Measurements from ENCODE around the gene VARS1. TPM values are rescaled to one million over a fixed set of nuclear protein-coding genes. Genes with fewer than 3 reads are reported as not detected.

The VARS1 gene
- polyA plus RNA-seq, 3 donors, result 60.0 to 71.2 (median 65.2) TPM

- DNase-seq, result no peak
These were observed 19.0 kb downstream of the VARS1 start for GRCh38 chr6:31776485-31776988.

GRCh38 chr6:31775633-31776484 is 19.7 kb downstream of the VARS1 start:
- no peak for DNase-seq

GRCh38 chr6:31775184-31775583 is 20.4 kb downstream of the VARS1 start:
- DNase-seq, result no peak

- DNase-seq, result no peak
These were observed 23.6 kb downstream of the VARS1 start for GRCh38 chr6:31771992-31772358.

- DNase-seq, result no peak
These were observed 24.7 kb downstream of the VARS1 start for GRCh38 chr6:31770860-31771259.

- no peak for DNase-seq
These were observed 25.7 kb downstream of the VARS1 start for GRCh38 chr6:31769684-31770371.

- no peak for DNase-seq
These were observed 26.9 kb downstream of the VARS1 start for GRCh38 chr6:31768363-31769257.

- no peak for DNase-seq
These were observed 28.4 kb downstream of the VARS1 start for GRCh38 chr6:31767096-31767645.

- peak; percentile 31 for DNase-seq
These were observed 29.4 kb downstream of the VARS1 start for GRCh38 chr6:31765910-31766794.

GRCh38 chr6:31765559-31765909 is 30.0 kb downstream of the VARS1 start:
- no peak for DNase-seq

GRCh38 chr6:31764198-31764597 is 31.4 kb downstream of the VARS1 start:
- no peak for DNase-seq

GRCh38 chr6:31763619-31763940 is 32.0 kb downstream of the VARS1 start:
- peak; percentile 54 for DNase-seq

- DNase-seq, result no peak
These were observed 32.5 kb downstream of the VARS1 start for GRCh38 chr6:31762878-31763618.

GRCh38 chr6:31762356-31762755 is 33.2 kb downstream of the VARS1 start, which contains the start of gene SAPCD1:
TSS of gene SAPCD1 (plus strand) at chr6:31762656. CDS start at chr6:31763055, 399 bp downstream.
- no peak for DNase-seq

GRCh38 chr6:31761343-31761742 is 34.2 kb downstream of the VARS1 start:
- no peak for DNase-seq

GRCh38 chr6:31760790-31761189 is 34.8 kb downstream of the VARS1 start:
- no peak for DNase-seq

- no peak for DNase-seq
These were observed 37.3 kb downstream of the VARS1 start for GRCh38 chr6:31758281-31758680.

- no peak for DNase-seq
These were observed 42.7 kb downstream of the VARS1 start for GRCh38 chr6:31752739-31753319.

- no peak for DNase-seq
These were observed 45.0 kb downstream of the VARS1 start for GRCh38 chr6:31750411-31751022.

Measured in renal pelvis (tissue), 4 donors.